Lower leg skin (tissue), 4 donors: Measurements from ENCODE around the gene ADGRV1. TPM values are rescaled to one million over a fixed set of nuclear protein-coding genes. Genes with fewer than 3 reads are reported as not detected.

Source experiments
- DNase-seq, 2 donors: peaks; one replicate each; pipeline ENCODE4 v3.0.0-alpha.2; 2019; ENCODE audit warnings: low spot score in 2 of 2
- H3K4me3 ChIP-seq: fragments of 200-600 bp; sonication (generic); 2 replicates; pipeline ENCODE4 v1.5.1; 2017; ENCODE audit warnings: mild to moderate bottlenecking, low read depth; ENCODE audit not compliant: poor library complexity, severe bottlenecking
- POLR2A ChIP-seq, 2 donors: fragments of 450-650 bp; IDR thresholded peaks; one replicate each; pipeline ENCODE4 v1.6.1; 2016 to 2017; ENCODE audit warnings: antibody characterized with exemption in 2 of 2, mild to moderate bottlenecking in 1 of 2, moderate library complexity in 1 of 2
- WGBS, 2 donors: methylation state at CpG; one replicate each; pipeline ENCODE4 v1.1.5; 2018; 5-methylcytosine and 5-hydroxymethylcytosine counted together
- intact Hi-C: fragments of 100-400 bp; cut with DNase I; formaldehyde crosslinking; loops from one replicate; pipeline ENCODE4 v1.15.0; 2023; ENCODE audit warnings: low total_unique reads
- total RNA-seq, 4 donors: library from RNA; depleted of rRNA; stranded (reverse); fragments of >200 nt; gene quantifications; one replicate each; pipeline ENCODE4 v1.1.0, GENCODE V29; 2016
- TF ChIP-seq, protein P1 (sequence below), 3 donors: fragments of 450-650 bp; IDR thresholded peaks; one replicate each; pipeline ENCODE4 v1.5.1; 2016; ENCODE audit warnings: antibody characterized with exemption in 3 of 3, mild to moderate bottlenecking in 3 of 3, moderate library complexity in 2 of 3

ADGRV1 gene
- total RNA-seq, 4 donors from 2014 or later: 1.2 to 4.0 (median 2.7) TPM

DNA sequence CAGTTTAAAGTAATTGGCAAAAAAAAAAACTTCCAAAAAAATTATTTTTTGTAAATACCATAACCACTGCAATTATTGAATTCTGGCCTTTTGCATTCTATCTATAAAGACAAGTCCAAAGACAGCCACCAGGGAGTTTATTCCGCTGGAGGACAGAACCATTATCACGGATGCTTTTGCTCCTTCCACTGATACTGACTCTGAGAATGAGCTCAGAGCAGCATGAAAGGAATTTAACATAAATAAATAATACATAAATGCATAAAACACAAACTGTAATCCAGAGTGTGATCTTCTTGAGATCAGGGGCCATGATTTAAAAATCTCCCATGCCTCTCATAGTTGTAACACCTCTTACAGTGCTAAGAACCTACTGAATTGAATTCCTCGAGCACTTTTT, 559.8 kb downstream of the ADGRV1 start:
- WGBS, 2 donors: 85 to 90% methylated on average over 3 of the region's 3 CpGs
- intact Hi-C loops: no loop called here
- DNase-seq: no peak
- TF ChIP-seq, protein P1, sequence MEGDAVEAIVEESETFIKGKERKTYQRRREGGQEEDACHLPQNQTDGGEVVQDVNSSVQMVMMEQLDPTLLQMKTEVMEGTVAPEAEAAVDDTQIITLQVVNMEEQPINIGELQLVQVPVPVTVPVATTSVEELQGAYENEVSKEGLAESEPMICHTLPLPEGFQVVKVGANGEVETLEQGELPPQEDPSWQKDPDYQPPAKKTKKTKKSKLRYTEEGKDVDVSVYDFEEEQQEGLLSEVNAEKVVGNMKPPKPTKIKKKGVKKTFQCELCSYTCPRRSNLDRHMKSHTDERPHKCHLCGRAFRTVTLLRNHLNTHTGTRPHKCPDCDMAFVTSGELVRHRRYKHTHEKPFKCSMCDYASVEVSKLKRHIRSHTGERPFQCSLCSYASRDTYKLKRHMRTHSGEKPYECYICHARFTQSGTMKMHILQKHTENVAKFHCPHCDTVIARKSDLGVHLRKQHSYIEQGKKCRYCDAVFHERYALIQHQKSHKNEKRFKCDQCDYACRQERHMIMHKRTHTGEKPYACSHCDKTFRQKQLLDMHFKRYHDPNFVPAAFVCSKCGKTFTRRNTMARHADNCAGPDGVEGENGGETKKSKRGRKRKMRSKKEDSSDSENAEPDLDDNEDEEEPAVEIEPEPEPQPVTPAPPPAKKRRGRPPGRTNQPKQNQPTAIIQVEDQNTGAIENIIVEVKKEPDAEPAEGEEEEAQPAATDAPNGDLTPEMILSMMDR (IDR thresholded peaks at IDR 0.05): no peak
- TF ChIP-seq POLR2A (IDR thresholded peaks at IDR 0.05): no peak
- no peak overlapping the region for H3K4me3 ChIP-seq

DNA sequence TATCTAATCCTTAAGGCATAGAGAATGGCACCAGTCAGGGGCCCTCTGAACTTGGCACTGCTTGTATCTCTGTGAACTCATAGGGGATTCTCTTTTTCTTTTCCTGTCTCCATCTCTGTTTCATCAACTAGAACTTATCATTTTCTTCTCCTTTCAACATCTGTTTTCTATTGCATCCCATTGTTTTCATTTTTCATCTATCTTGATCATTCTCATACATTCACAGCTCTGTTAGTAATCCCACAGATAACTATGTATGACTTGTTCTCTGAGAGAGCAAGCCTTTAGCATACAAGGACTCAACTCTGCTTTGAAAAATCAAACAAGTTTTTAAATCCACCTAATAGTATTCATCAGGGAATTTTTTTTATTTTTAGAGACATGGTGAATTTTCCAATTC, 560.2 kb downstream of the ADGRV1 start:
- TF ChIP-seq POLR2A (IDR thresholded peaks at IDR 0.05): no peak
- TF ChIP-seq, protein P1 (IDR thresholded peaks at IDR 0.05): no peak
- H3K4me3 ChIP-seq: no peak overlapping the region
- no peak for DNase-seq
- intact Hi-C loops: no loop called here

DNA sequence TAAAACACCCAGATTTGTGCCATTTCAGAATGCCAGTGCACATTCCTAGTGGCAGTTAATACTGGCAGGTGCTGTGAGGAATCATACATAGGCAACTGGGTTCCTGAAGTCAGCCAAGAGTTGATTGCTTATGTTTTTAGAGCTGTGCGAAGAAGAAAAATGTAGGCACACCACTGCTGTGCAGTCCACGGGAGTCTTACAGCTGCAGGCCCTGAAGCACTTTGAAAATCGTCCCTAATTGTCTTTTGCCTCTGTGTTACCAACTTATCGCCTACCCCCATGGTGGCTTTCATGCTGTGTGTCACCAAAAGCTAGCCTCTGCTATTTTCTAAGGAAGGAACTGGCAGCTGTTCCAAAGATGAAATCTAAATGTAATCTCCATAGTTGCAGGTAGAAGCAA, 560.6 kb downstream of the ADGRV1 start:
- TF ChIP-seq POLR2A (IDR thresholded peaks at IDR 0.05): no peak
- TF ChIP-seq, protein P1 (IDR thresholded peaks at IDR 0.05): no peak
- no peak overlapping the region for H3K4me3 ChIP-seq
- no peak for DNase-seq
- intact Hi-C loops: no loop called here
- 58 to 69% methylated on average over 4 of the region's 4 CpGs for WGBS, 2 donors

DNA sequence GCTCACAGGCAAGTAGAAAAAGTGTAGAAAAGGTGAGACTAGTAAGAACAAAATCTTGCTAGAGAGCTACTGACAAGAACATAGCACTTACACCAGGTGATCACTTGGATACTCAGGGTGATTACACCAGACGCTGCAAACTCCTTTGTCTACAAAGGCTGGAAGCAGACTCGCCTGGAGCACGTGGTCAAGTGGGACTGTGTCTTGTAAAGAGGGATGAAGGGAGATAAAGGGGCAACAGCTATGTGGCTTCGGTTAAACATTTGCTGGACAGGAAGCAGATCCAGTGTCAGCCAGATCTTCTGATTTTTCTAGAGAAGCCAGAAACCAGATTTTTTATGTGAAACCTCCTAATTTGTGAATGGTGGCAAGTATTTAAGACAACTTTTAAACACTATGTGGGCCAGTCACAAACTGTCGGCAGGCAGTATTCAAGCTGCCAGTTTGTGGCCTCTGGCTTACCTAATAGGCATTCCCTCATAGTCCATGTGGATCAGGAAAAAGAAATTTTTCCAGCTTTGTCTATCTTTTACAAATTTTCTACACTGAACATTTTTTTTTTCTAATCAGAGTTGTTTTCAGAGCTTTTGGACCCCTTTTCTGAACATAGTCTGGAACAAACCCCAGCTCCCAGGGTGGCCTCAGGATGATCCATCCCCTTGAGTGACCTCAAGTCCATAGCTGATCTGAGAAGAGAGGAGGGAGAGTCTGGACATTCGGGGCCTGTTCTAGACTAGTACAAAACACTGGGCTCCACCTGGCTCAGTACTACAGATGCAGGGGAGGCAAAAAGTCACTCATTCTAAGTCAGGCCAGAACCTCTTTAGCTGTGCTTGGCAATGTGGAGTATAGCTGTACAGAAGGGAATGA, 561.6 kb downstream of the ADGRV1 start:
- intact Hi-C loops: no loop called here

DNA sequence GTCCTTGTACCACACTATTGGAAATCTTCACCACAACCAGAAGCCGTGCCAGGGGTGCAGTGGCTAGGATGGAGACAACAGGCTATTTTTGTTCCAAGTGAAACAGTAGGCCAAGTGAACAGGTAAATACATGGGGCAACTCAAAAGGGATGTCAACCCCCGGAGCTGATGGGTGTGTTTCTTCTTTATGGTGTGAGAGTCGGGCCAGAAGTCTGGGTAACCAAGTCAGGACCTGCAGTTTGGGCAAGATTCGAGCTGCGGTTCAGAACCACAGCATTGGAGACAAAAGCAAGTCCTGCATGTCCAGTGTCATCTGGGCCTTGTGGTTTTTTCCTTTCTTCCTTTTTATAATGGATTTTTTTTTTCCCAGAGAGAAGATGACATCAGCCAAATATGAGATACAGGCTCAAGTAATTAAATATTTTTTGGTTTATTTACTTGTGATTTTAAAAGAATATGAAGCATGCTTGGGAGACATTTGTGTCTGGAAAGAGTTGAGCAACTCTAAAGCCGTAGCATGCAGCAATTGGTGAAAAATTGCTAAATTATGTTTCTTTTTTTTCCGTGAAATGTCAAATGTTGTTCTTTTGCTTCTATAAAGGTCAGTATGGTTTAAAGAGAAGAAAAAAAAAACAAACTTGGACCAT, 562.9 kb downstream of the ADGRV1 start:
- DNase-seq: no peak
- no peak overlapping the region for H3K4me3 ChIP-seq
- intact Hi-C loops: no loop called here
- 42% methylated on average over 7 of the region's 7 CpGs for WGBS, 2 donors
- TF ChIP-seq, protein P1 (IDR thresholded peaks at IDR 0.05): no peak

More for the DNA sequence above, 561.6 kb downstream of the ADGRV1 start:
- no peak for DNase-seq
- 53 to 64% methylated on average over 6 of the region's 6 CpGs for WGBS, 2 donors
- no peak overlapping the region for H3K4me3 ChIP-seq
- TF ChIP-seq, protein P1 (IDR thresholded peaks at IDR 0.05): no peak
- no peak for TF ChIP-seq POLR2A (IDR thresholded peaks at IDR 0.05)
